NB4 (cell line): ENCODE data around the gene KCNK13.

Source experiments
- CTCF ChIP-seq: IDR thresholded peaks from one replicate; pipeline ENCODE4 v1.5.1; 2012; ENCODE audit warnings: low read depth, low read length
- POLR2A ChIP-seq: IDR thresholded peaks from 2 replicates; pipeline ENCODE4 v1.6.1; 2011; ENCODE audit warnings: mild to moderate bottlenecking; ENCODE audit not compliant: insufficient read length; ENCODE audit errors: extremely low read depth

GRCh38 chr14:90140298-90140955 is 78.6 kb downstream of the KCNK13 start:
- no peak for TF ChIP-seq CTCF
- TF ChIP-seq POLR2A, result no peak
